Measurements from ENCODE around the gene LMOD1. TPM values are rescaled to one million over a fixed set of nuclear protein-coding genes. Genes with fewer than 3 reads are reported as not detected.
A peak's percentile ranks its signal among the peaks of the same experiment; 100 is the strongest.

LMOD1 gene
- total and polyA plus RNA-seq, 12 donors: 1.3 to 171 (median 76.1) TPM

DNA sequence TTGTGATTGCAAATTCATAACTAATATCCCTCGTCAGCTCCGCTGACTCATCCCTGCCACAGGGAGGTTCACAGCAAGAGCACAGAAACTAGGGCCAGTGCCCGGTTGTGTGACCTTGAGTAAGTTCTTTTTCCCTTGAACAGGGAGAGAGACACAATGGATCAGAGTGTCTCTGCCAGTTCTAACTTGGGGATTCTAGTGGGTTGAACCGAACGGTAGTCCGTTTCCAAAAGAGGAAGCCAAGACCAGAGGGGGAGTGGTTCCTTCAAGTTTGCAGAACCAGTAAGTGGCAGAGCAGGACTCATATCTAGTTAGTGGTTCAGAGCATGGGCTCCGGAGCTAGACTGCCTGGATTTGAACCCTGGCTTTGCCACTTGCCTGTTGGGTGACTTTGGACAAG is 62.6 kb downstream of the LMOD1 start:
- Histone ChIP-seq H3K36me3 (replicated peaks in 1 of 2) (no peaks in the 10 kb centered on the region), H3K27ac (peak overlapping the region in 4 of 5 donors; percentile 64 to 78 (median 72)), H3K27me3 (no peaks in the 10 kb centered on the region), H3K4me1 (replicated peaks in 1 of 2) (peaks cover 41 to 62% of the 10 kb centered on the region in 2 donors), H3K9me3 (replicated peaks in 1 of 3) (no peaks in the 10 kb centered on the region), H3K4me3 (no peak overlapping the region)
- WGBS, 4 donors: 16 to 26% (median 17%) methylated on average over 6 to 7 of the region's 7 CpGs
- peak; percentile 82 to 93 (median 91) for DNase-seq
- intact Hi-C loops (cut with DNase I): no loop called here
- TF ChIP-seq POLR2A (IDR thresholded peaks at IDR 0.05) (peak in 1 of 2 donors; percentile 51), CTCF (IDR thresholded peaks at IDR 0.05) (no peak)

DNA sequence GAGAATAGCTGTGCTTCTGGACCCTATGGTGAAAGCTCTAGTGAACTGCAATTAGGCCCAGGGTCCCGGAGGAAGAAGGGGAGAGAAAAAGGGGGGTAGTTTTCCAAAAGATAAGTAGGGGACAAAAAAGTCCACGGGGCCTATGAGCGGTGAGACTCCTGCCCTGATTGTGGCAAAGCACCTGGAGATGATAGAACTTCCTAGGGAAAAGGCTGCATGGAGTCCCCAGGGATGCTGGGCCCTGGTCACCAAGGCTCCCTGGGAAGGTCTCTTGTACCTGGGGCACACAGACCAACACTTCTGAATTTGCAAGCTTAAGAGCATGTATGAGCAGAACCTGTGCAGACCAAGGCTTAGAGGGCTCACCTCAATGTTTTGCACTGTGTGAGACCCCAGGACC is 63.1 kb downstream of the LMOD1 start:
- peaks cover 45 to 66% of the 10 kb centered on the region in 2 donors for H3K4me1 ChIP-seq (replicated peaks in 1 of 2)
- 60 to 77% (median 71%) methylated on average over 3 of the region's 3 CpGs for WGBS, 4 donors
- TF ChIP-seq CTCF (IDR thresholded peaks at IDR 0.05): no peak
- TF ChIP-seq POLR2A (IDR thresholded peaks at IDR 0.05): no peak
- peak overlapping the region in 4 of 5 donors; percentile 64 to 78 (median 72) for H3K27ac ChIP-seq
- no peak for DNase-seq
- no peak overlapping the region for H3K4me3 ChIP-seq
- H3K9me3 ChIP-seq (replicated peaks in 1 of 3): no peaks in the 10 kb centered on the region
- no peaks in the 10 kb centered on the region for H3K36me3 ChIP-seq (replicated peaks in 1 of 2)
- intact Hi-C loops (cut with DNase I): no loop called here
- no peaks in the 10 kb centered on the region for H3K27me3 ChIP-seq

- Histone ChIP-seq H3K4me1 (replicated peaks in 1 of 2) (peaks cover 43 to 65% of the 10 kb centered on the region in 2 donors), H3K4me3 (no peak overlapping the region), H3K27ac (peak overlapping the region in 3 of 5 donors; percentile 71 to 78 (median 74)), H3K27me3 (no peaks in the 10 kb centered on the region), H3K36me3 (replicated peaks in 1 of 2) (no peaks in the 10 kb centered on the region), H3K9me3 (replicated peaks in 1 of 3) (no peaks in the 10 kb centered on the region)
- DNase-seq: no peak
- 68 to 79% (median 75%) methylated on average over 2 of the region's 2 CpGs for WGBS, 4 donors
- no peak for TF ChIP-seq POLR2A (IDR thresholded peaks at IDR 0.05)
- peak in 2 of 6 experiments; percentile 6 to 16 for TF ChIP-seq CTCF (IDR thresholded peaks at IDR 0.05)
- intact Hi-C loops (cut with DNase I): no loop called here
Measured at GRCh38 chr1:201882665-201883132, 63.6 kb downstream of the LMOD1 start.

DNA sequence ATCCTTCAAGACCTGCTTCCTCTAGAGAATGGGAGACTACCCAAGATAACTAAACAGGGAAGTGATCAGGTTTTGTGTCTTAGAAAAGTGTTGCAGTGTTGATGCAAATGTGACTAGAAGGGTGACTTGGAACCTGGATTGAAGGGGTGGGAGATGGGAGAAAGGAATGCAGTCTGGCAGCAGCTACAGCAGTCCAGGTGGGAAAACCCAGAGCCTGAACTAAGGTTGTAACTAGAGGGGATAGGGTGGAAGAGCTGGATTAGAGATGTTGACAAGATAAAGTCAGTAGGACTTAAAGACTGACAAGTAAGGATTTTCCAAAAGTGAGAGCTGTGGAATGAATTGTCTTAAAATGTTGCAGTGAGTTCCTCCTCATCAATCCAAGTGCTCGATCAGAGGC is 64.7 kb downstream of the LMOD1 start:
- DNase-seq: no peak
- 85 to 100% (median 95%) methylated on average over 1 of the region's 1 CpG for WGBS, 4 donors
- Histone ChIP-seq H3K27ac (no peak overlapping the region), H3K9me3 (replicated peaks in 1 of 3) (no peaks in the 10 kb centered on the region), H3K4me1 (replicated peaks in 1 of 2) (peaks cover 43 to 55% of the 10 kb centered on the region in 2 donors), H3K27me3 (no peaks in the 10 kb centered on the region), H3K4me3 (no peak overlapping the region), H3K36me3 (replicated peaks in 1 of 2) (no peaks in the 10 kb centered on the region)
- intact Hi-C loops (cut with DNase I): no loop called here
- TF ChIP-seq POLR2A (IDR thresholded peaks at IDR 0.05): no peak
- no peak for TF ChIP-seq CTCF (IDR thresholded peaks at IDR 0.05)

Data from adrenal gland (tissue), 12 donors.